Pancreas (tissue), 10 donors: ENCODE data around the gene ANKRD66. TPM values are rescaled to one million over a fixed set of nuclear protein-coding genes. Genes with fewer than 3 reads are reported as not detected.
"Not testable (repeated sequence)": the region's sequence is repeated elsewhere in the genome, so short reads cannot be mapped to it uniquely, and the experiment has no call there.

Experiments used
- ATAC-seq, 4 donors: fragments of 200-7000 bp; cut with Tn5 transposase; one replicate each; pipeline versions ENCODE4 v1.8.0 to v1.9.1; 2020; ENCODE audit warnings: mild to moderate bottlenecking in 4 of 4, moderate library complexity in 4 of 4
- DNase-seq, 6 donors: peaks; one replicate each; pipeline ENCODE4 v3.0.0-alpha.2; 2020
- FAIRE-seq: peaks from 2 replicates; lab custom pipeline; 2012; peaks lifted over from hg19 to GRCh38; lab: Jason Lieb, UNC
- H3K27ac ChIP-seq, 4 donors: fragments of 200-600 bp; sonication (generic); 1 replicate in 3 of 4; 2 replicates in 1 of 4; pipeline versions ENCODE4 v1.5.0 to v1.8.0; 2020
- H3K27me3 ChIP-seq, 4 donors: fragments of 200-600 bp; one replicate each; pipeline ENCODE4 v1.8.0; 2021
- H3K36me3 ChIP-seq, 3 donors: fragments of 200-600 bp; sonication (generic) in 1 of 3; one replicate each; pipeline versions ENCODE4 v1.5.0 to v1.8.0; 2020 to 2021
- H3K4me1 ChIP-seq, 3 donors: fragments of 200-600 bp; one replicate each; pipeline ENCODE4 v1.8.0; 2021
- H3K4me3 ChIP-seq, 4 donors: fragments of 200-600 bp; sonication (generic) in 2 of 4; one replicate each; pipeline versions ENCODE4 v1.5.0 to v1.8.0; 2020 to 2021
- H3K9me3 ChIP-seq, 4 donors: fragments of 200-600 bp; one replicate each; pipeline ENCODE4 v1.8.0; 2021
- CTCF ChIP-seq, 4 donors: fragments of 200-600 bp; sonication (generic) in 3 of 4; IDR thresholded peaks; one replicate each; pipeline versions ENCODE4 v1.5.0 to v1.8.0; 2021; ENCODE audit warnings: antibody characterized with exemption in 4 of 4
- WGBS, 2 donors: extraction: QIAGEN DNeasy Blood & Tissue Kit; methylation state at CpG; one replicate each; pipeline ENCODE4 v1.1.7; 2013; 5-methylcytosine and 5-hydroxymethylcytosine counted together
- intact Hi-C, 3 donors: fragments of 100-400 bp; cut with DNase I; formaldehyde crosslinking; loops; one replicate each; pipeline versions ENCODE4 v1.11.1 to v1.14.2; 2022
- polyA plus RNA-seq, 2 donors: library from polyadenylated mRNA; stranded (reverse); fragments of 200-250 nt; gene quantifications; one replicate each; pipeline ENCODE4 v1.2.3, GENCODE V29; 2013
- total RNA-seq, 6 donors: library from RNA; stranded (reverse); fragmentation: NEBNext Ultra II Directional in 4 of 6; extraction: Animal tissue kit (Norgen Biotek cat#: 25700) in 4 of 6; gene quantifications; one replicate each; pipeline versions ENCODE4 v1.2.1 to v1.2.4, GENCODE V29; 2021 to 2023
- donor health status: healthy with polysubstance abuse.
- donor health status: DM: no; HTN: no; CAD: no; lungs with moderate emphysema.
- donor health status: DM: no; HTN: no; CAD: no.
- donor health status: control.
- donor health status: control.
- donor health status: Bipolar disorder and iron deficiency.
- donor health status: DM: yes; HTN: yes; CAD: no.
- donor health status: DM: no; HTN: no; CAD: no.
- donor health status: DM: no; HTN: no; CAD: no.
- donor health status: DM: yes; HTN: yes; CAD: no.

The ANKRD66 gene
- total and polyA plus RNA-seq, 8 donors, result not detected

- H3K27me3 ChIP-seq, result no peaks in the 10 kb centered on the region
- H3K27ac ChIP-seq, result no peak overlapping the region
- peak; percentile 43 for FAIRE-seq
- H3K9me3 ChIP-seq, result no peaks in the 10 kb centered on the region
- no peak for TF ChIP-seq CTCF (IDR thresholded peaks at IDR 0.05)
- H3K36me3 ChIP-seq, result no peaks in the 10 kb centered on the region
- no peak for DNase-seq
- ATAC-seq, result no peak
- no peak overlapping the region for H3K4me3 ChIP-seq
- no peaks in the 10 kb centered on the region for H3K4me1 ChIP-seq
- intact Hi-C loops, result no loop called here
- WGBS, 2 donors, result 83 to 85% methylated on average over 4 of the region's 4 CpGs
These were observed 12.4 kb downstream of the ANKRD66 start for GRCh38 chr6:46758960-46759753.

GRCh38 chr6:46760925-46761324 lies 14.2 kb downstream of the ANKRD66 start:
- H3K27ac ChIP-seq, result no peak overlapping the region
- TF ChIP-seq CTCF (IDR thresholded peaks at IDR 0.05), result no peak
- H3K27me3 ChIP-seq, result no peaks in the 10 kb centered on the region
- no peaks in the 10 kb centered on the region for H3K9me3 ChIP-seq
- H3K36me3 ChIP-seq, result no peaks in the 10 kb centered on the region
- no peak overlapping the region for H3K4me3 ChIP-seq
- intact Hi-C loops, result no loop called here
- FAIRE-seq (no peak), DNase-seq (no peak), ATAC-seq (no peak)
- WGBS, 2 donors, result 58 to 65% methylated on average over 3 of the region's 3 CpGs
- no peaks in the 10 kb centered on the region for H3K4me1 ChIP-seq

- DNase-seq (no peak), ATAC-seq (no peak), FAIRE-seq (no peak)
- Histone ChIP-seq H3K9me3 (no peaks in the 10 kb centered on the region), H3K4me3 (no peak overlapping the region), H3K27me3 (no peaks in the 10 kb centered on the region), H3K4me1 (no peaks in the 10 kb centered on the region), H3K36me3 (no peaks in the 10 kb centered on the region), H3K27ac (no peak overlapping the region)
- 76 to 81% methylated on average over 2 of the region's 2 CpGs for WGBS, 2 donors
- TF ChIP-seq CTCF (IDR thresholded peaks at IDR 0.05), result no peak
- intact Hi-C loops, result no loop called here
These were observed 16.7 kb downstream of the ANKRD66 start for GRCh38 chr6:46763466-46763865.

- H3K4me1 ChIP-seq, intact Hi-C loops, FAIRE-seq, DNase-seq, H3K36me3 ChIP-seq, H3K27me3 ChIP-seq, ATAC-seq, H3K4me3 ChIP-seq, H3K9me3 ChIP-seq, H3K27ac ChIP-seq: not testable (repeated sequence)
- WGBS, 2 donors, result 90 to 95% methylated on average over 10 of the region's 10 CpGs
These were observed 17.5 kb downstream of the ANKRD66 start for GRCh38 chr6:46764280-46764679.

- Histone ChIP-seq H3K27me3 (no peaks in the 10 kb centered on the region), H3K36me3 (no peaks in the 10 kb centered on the region), H3K4me1 (no peaks in the 10 kb centered on the region), H3K27ac (no peak overlapping the region), H3K4me3 (no peak overlapping the region), H3K9me3 (no peaks in the 10 kb centered on the region)
- intact Hi-C loops, result no loop called here
- FAIRE-seq (no peak), DNase-seq (no peak), ATAC-seq (no peak)
- WGBS, 2 donors, result 92 to 94% methylated on average over 5 of the region's 5 CpGs
- TF ChIP-seq CTCF (IDR thresholded peaks at IDR 0.05), result no peak
These were observed 18.2 kb downstream of the ANKRD66 start for GRCh38 chr6:46764961-46765360.
